ENCODE results near the gene OR4C15.

The OR4C15 gene

GRCh38 chr11:55554169-55554568 lies at the start of gene OR4C15:
OR4C15 (plus strand) TSS chr11:55554469; CDS start chr11:55554469, 0 bp downstream.
- DNase-seq = no peak

- DNase-seq = no peak
Measured at GRCh38 chr11:55571828-55572227, 17.6 kb downstream of the OR4C15 start, which contains the start of gene OR4C16. OR4C16 (plus strand) TSS chr11:55572128; CDS start chr11:55572128, 0 bp downstream.

- no peak for DNase-seq
Measured at GRCh38 chr11:55572548-55572947, 18.3 kb downstream of the OR4C15 start.

All from GDM1 (cell line).